RKO (cell line): ENCODE measurements around the gene ITSN2.

Experiments
- DNase-seq: peaks from one replicate; pipeline ENCODE4 v3.0.0-alpha.2; 2016; ENCODE audit warnings: low spot score

Gene ITSN2

DNA sequence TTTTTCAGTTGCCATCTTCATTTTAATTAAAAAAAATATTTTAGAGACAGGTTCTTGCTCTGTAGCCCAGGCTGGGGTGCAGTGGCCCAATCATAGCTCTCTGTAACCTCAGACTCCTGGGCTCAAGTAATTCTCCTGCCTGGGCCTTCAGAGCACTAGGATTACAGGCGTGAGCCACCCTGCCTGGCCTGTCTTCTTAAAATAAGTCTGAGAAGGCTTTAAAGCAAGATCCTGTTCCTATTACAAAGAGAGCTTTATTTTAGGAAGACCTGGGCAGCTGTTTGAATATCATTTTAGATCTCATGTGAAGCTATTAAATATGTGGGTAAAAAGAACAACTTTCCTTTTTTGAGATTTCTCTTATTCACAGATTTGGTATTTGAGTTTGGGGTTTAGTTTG, 184.0 kb downstream of the ITSN2 start:
- no peak for DNase-seq

DNA sequence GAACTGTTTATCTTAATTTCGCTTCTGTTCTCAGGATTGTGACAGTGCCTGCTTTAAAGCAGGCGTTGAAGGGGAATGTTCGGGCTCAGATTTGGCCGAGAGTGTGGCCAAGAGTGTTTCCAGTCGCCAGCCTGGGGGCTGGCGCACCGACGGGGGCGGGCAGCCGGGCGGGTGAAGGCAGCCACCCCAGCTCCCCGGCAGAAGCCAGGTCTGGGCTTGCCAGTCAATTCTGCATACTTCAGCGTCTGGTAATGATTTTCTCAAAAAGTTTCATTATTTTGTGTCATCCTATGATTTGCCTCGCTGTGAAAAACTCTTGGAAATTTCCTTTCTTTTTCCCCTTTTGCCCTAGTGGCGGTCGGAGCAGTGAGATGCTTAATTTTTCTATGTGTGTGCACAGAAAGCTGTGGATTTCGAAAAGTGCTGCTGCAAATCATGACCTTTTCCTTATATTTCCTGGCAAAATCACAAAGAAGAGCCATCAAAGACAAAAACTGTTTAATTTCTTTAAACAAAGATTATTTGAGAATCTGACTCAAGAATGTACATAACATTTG, 184.6 kb downstream of the ITSN2 start:
- no peak for DNase-seq

DNA sequence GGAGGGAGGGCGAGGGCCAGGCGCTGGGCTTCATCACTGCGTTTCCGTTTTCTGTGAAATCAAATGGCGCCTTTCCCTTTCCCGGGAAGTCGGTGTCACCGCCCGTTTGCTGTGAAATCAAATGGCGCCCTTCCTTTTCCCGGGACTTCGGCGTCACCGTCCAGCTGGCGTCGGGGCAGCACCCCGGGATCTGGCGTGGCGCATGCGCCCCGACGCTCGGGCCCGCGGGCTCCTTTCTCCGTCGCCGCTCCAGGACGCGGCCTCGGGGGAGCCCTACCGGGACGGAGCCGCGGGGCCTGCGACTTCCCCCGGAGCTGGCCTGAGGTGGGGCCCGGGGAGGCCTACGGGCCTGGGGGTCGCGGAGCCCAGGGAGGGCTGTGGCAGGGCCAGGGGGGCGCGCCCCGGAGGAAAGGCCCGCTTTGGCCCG, 185.5 kb downstream of the ITSN2 start, which contains the start of gene FAM228A:
TSS of gene FAM228A (plus strand) at position 203 of the 427 bp plus-strand sequence. CDS start 428 bp downstream, outside the sequence.
- no peak for DNase-seq

DNA sequence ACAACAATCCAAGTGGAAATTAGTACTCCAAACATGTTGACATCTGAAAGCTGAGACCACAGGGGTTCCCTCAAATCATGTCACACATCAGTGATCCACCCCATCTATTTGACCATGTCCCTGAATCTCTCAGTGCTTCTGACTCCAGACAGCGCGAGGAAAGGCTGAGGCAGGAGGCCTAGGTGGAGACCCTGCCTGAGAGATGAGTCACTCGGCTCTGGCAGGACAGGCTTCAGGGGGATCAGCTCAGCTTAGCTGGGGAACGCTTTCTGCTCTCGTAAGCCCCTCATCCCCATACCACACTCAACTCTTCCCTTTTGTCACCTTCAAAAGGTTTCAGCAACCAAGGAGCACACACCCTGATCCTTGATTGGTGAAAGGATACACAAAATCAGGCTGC, 191.3 kb downstream of the ITSN2 start:
- no peak for DNase-seq

DNA sequence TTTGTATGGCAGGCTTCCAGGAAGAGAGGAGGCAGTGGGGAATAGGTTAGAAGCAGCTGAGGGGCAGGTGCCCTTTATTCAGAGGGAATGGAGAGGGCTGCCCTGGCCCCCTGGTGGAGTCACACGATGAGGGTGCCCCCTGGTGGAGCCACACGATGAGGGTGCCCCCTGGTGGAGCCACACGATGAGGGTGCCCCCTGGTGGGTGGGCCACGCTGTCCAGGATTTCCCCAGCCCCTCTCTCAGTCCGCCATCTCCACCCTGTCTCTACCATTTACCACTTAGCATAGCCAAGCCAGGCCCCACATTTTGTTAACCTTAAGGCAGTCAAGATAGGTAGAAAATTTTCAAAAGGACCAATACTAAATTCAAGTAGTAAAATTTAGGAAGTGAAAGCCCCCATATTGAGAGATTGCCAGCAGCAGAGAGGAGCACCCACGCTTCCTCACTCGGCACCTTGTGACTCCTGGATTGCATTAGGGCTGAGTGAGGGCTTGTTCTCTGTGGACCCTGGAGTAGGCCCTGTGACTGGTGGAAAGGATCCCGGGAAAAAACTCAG, 195.8 kb downstream of the ITSN2 start:
- DNase-seq: peak; percentile 7

DNA sequence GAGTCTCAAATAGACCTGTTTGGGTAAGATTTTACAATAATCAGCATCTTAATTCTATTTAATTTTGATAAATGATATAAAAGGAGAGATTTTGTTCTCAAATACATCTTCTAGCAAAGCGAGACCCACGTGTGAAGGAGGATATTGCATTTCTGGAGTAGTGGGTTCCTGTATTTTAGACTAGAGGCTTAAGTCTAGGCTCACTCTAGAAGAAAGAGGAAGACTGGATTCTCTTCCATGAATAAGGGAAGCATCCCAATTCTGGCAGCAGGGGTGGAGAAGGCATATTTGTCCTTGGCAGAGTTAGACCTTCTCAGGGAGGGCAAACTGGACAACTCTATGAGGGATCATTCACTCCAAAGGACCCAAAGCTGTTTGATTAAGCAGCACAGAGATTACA, 196.7 kb downstream of the ITSN2 start:
- DNase-seq: no peak

DNA sequence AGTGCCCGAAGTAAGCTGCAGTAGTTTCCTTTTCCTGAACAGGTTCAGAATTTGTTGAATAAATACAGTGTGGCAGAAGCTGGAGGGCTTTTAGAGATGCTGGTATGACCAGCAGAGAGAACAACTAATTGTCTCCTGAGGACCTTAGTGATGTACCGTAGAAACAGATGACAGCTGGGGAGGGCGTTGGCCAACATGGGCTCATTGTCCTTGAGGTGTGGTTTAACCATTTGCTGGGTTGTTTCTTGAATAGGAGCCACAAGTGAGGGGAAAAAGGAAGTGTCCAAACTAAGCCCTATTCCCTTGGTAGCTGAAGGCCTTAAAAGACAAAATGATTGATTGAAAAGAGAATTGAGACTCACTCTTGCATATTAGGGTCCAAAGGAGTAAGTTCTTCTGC, 197.2 kb downstream of the ITSN2 start:
- DNase-seq: no peak

DNA sequence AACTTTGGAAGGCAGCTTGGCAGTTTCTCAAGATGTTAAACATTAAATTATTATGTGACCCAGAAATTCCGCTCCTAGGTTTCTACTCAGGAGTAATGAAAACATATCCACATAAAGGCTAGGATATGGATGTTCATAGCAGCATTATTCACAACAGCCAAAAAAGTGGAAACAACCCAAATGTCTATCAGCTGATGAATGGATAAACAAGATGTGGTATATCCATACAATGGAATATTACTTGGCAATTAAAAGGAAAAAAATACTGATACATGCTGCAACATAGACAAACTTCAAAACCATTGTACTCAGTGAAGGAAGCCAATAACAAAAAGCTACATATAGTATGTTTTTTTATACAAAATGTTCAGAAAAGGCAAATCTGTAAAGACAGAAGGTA, 197.8 kb downstream of the ITSN2 start:
- no peak for DNase-seq

DNA sequence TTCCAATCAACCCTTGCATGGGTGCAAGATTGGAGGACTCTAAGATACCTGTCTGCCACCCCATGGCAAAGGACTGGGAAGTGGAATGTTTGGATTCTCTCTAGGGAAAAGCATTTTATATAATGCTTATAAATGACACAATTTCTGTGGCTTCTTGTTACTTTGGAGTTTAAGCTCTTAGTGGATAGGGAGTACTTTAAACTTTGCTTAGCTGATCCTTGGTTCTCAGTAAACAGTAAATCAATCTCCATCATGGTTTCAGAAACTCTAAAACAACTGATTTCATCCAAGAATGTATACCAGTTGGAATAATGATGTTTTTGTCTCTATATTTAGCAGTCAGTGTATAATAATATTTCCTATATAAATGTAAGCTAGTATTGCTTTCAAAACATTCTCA, 199.6 kb downstream of the ITSN2 start:
- DNase-seq: no peak

DNA sequence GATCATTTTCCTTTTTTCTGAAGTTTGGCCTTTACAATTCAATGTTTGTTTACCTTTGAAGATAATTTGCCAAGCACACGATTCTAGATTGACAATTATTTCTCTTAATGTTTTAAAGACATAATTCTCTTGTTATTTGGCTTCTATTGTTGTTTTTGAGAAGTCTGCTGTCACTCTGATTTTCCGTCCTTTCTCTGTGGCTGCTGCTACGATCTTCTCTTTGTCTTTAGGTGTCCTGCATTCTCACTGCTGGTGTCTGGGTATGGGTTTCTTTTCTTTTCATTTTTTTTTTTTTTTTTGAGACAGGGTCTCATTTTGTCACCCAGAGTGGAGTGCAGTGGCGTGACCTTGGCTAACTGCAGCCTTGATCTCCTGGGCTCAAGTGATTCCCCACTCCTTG, 200.6 kb downstream of the ITSN2 start:
- DNase-seq: no peak

DNA sequence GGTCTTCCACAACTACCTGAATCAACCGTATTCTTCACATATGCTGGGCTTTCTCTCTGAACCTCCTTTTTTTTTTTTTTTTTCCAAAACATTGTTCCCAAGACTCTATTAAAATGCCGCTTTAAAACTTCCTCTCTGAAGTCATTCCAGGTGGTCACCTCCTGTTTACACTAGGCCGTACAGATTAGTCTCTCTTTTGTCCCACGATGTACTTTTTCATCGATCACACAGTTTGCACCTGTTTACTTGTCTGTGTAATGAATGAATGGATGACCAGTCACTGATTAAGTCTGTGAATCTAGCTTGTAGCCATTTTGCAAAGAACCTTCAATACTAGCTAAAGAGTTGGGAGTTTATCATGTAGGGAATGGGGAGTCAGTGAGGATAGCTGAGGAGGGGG, 202.2 kb downstream of the ITSN2 start:
- DNase-seq: no peak

DNA sequence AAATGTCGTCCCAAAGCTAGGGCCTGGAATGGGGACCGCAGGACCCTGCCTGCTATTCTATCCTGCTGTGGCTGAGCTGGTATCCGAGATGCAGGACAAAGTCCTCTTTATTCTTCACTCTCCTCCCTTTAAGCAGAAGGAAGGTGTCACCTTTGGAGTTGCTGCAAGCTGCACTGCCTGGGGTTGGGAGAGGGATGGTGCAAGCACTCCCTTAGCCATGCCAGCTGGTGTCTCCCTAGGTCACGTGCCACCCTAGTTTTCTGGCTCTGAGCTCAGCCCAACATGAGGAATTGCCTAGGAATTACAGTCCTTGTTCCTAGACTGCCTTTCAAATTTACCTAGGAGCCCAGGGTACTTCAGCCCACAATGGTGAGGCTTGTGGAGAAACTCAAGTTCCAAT, 206.9 kb downstream of the ITSN2 start:
- no peak for DNase-seq
